ENCODE data around the gene SRPRB. TPM values are rescaled to one million over a fixed set of nuclear protein-coding genes. Genes with fewer than 3 reads are reported as not detected.

Gene SRPRB
- total RNA-seq, 6 experiments from 2014 or later = 94.3 to 130 (median 99.4) TPM

DNA sequence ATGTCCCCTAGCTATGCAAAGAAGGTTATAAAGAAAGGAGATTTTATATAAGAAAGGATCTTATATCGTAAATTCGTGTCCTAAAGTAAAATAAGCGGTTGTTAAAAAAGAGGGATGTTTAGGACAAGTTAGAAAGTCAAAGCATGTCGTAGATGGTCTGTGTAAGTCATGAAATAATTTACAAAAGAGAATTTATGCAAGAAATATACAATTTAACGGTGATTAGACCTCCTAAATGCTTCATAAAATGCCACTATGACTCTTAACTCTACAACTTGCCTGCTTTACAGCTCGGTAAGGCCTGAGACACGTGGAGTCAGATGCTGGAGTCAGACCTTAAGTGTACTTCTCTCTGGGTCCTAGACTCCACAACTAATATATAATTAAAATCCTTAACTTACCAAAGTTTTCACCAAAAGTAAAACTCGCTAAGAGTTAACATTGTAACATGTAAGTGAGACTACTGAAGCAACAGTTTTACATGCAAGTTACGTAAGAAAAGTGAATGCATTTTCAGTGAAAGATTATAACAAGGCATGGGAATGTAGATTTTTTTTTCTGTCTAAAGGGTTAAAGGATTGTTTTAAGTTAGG is 13.3 kb upstream of the SRPRB start:
- Mint-ChIP-seq H3K27ac (no peak overlapping the region), H3K4me1 (ENCODE audit: low read depth) (peaks cover 2% of the 10 kb centered on the region), H3K27me3 (ENCODE audit: insufficient read depth) (no peaks in the 10 kb centered on the region; the same call in 1 of the 2 replicates), H3K4me3 (no peak overlapping the region), H3K36me3 (ENCODE audit: low read depth) (peaks cover 6% of the 10 kb centered on the region), H3K9me3 (peaks cover 25% of the 10 kb centered on the region)
- TF ChIP-seq, protein P1, sequence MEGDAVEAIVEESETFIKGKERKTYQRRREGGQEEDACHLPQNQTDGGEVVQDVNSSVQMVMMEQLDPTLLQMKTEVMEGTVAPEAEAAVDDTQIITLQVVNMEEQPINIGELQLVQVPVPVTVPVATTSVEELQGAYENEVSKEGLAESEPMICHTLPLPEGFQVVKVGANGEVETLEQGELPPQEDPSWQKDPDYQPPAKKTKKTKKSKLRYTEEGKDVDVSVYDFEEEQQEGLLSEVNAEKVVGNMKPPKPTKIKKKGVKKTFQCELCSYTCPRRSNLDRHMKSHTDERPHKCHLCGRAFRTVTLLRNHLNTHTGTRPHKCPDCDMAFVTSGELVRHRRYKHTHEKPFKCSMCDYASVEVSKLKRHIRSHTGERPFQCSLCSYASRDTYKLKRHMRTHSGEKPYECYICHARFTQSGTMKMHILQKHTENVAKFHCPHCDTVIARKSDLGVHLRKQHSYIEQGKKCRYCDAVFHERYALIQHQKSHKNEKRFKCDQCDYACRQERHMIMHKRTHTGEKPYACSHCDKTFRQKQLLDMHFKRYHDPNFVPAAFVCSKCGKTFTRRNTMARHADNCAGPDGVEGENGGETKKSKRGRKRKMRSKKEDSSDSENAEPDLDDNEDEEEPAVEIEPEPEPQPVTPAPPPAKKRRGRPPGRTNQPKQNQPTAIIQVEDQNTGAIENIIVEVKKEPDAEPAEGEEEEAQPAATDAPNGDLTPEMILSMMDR (IDR thresholded peaks at IDR 0.05) = no peak
- DNase-seq = no peak

DNA sequence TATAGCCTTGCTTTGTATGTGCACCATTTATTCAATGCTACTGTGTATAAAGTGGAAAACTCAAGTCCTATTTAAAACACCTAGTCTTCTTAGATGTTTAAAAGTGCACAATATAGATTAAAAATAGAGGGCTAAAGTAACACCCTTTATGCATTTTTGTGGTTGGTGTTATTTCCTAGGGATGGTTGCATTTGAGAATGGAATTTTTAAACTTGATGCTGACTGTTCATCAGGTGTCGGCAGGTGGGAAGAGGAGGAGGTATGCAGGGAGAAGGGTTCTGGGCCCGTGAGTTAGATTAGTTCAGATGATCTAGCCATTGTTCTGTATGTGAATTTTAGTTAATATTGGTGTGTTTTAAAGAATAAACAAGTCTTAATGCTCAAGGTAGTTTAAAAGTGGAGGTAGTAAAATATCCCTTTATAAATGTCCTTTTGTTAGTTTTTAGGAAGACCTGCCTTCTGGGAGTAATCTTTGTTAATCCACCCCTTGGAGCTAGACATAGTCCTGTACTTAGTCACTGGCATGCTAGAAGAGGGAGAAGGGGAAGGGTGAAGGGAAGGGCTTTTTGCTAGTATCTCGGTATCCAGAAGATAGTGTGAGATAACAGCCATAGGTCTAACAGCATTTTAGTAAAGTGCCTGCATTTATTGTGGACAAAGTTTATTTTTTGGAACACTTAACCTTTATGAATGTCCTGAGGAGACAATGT is 8.1 kb upstream of the SRPRB start:
- TF ChIP-seq, protein P1 (IDR thresholded peaks at IDR 0.05) = no peak
- peaks cover 7% of the 10 kb centered on the region; the same call in 1 of the 2 replicates for H3K27me3 Mint-ChIP-seq (ENCODE audit: insufficient read depth)

DNA sequence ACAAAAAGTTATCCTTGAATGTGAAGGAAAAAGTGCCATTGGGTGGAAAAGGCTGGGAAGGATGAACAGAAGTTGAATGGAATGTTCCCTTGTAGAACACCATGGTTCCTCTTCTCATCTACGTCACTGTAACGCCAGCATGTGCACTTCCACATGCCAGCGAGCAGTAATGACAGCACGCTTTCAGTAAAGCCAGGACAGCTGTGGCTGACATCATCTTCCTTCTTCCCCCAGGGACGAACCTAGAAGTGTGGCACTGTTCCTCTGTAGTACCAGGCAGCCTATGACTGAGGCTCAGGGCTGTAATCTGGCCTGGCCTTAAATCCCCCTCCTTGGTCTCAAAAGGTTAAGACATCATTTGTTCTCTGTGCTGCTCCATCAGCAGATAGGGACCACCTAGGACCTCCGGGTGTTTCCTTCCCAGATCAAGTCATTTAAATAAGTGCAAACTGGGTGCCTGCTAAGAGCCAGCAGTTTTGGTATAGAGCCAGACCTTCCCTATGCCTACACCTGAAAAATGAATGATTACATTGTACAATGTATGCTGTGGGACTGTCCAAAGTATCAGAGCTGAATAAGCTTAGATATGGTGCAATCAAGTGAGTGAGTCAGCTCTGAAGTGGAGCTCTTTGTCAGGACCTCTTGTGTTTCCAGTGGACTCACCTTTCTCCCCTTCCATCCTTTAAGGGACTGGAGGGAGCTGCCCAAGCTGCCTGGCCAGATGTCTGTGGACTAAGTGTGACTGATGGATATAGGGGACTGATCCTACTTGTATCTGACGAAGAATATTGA is 5.6 kb upstream of the SRPRB start:
- Mint-ChIP-seq H3K27me3 (ENCODE audit: insufficient read depth) (peaks cover 7% of the 10 kb centered on the region; the same call in 1 of the 2 replicates), H3K36me3 (ENCODE audit: low read depth) (no peaks in the 10 kb centered on the region), H3K9me3 (0 out of 2 replicates have a peak, but pooled peaks cover 5% of the 10 kb centered on the region), H3K27ac (no peak overlapping the region), H3K4me1 (ENCODE audit: low read depth) (peaks cover 18% of the 10 kb centered on the region), H3K4me3 (no peak overlapping the region)
- TF ChIP-seq, protein P1 (IDR thresholded peaks at IDR 0.05) = no peak
- DNase-seq = no peak

More for the DNA sequence above, 8.1 kb upstream of the SRPRB start:
- DNase-seq = peak; percentile 24
- no peak overlapping the region for H3K4me3 Mint-ChIP-seq
- no peak overlapping the region for H3K27ac Mint-ChIP-seq
- H3K9me3 Mint-ChIP-seq = peaks cover 12% of the 10 kb centered on the region
- peaks cover 17% of the 10 kb centered on the region for H3K4me1 Mint-ChIP-seq (ENCODE audit: low read depth)
- H3K36me3 Mint-ChIP-seq (ENCODE audit: low read depth) = peaks cover 5% of the 10 kb centered on the region

DNA sequence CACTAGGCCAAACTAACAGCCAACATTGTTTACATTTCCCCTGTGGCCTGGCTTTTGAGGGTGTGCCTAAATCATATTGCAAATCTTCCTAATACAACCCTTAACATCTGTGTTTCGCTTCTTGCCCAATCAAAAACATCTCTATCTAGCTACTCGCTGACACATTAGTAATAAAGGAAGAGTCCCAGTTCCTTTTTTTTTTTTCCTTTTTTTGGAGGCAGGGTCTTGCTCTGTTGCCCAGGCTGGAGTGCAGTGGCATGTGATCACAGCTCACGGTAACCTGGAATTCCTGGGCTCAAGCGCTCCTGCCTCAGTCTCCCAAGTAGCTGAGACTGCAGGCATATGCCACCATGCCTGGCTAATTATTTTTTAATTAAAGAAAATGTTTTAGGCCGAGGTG is 2.1 kb upstream of the SRPRB start:
- Mint-ChIP-seq H3K9me3 (no peaks in the 10 kb centered on the region), H3K27me3 (ENCODE audit: insufficient read depth) (peaks cover 7% of the 10 kb centered on the region; the same call in 1 of the 2 replicates)

DNA sequence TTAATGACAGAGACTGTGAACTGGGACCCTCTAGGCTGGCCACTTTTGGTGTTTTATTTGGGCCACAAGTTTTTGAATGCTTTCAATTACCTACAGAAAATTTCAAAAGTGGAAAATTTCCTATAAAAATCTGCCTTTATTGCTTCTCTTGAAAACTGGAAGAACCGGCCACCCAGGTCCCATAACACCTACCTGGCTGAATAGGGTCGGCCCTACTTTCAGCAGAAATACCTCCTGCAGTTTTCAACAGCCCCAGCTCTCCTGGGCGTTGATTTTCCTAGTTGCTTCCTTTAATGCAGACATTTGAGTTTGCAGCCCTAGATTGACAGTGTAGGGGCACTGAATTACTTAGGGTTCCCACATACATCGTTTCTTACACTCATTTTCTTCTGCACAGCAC is 719 bp upstream of the SRPRB start:
- no peaks in the 10 kb centered on the region for H3K9me3 Mint-ChIP-seq
- no peak overlapping the region; the same call in 1 of the 2 replicates for H3K27ac Mint-ChIP-seq
- no peak for DNase-seq
- TF ChIP-seq, protein P1 (IDR thresholded peaks at IDR 0.05) = no peak
- H3K27me3 Mint-ChIP-seq (ENCODE audit: insufficient read depth) = peaks cover 7% of the 10 kb centered on the region; the same call in 1 of the 2 replicates
- peaks cover 29% of the 10 kb centered on the region for H3K4me1 Mint-ChIP-seq (ENCODE audit: low read depth)
- H3K36me3 Mint-ChIP-seq (ENCODE audit: low read depth) = peaks cover 6% of the 10 kb centered on the region; the same call in 1 of the 2 replicates
- H3K4me3 Mint-ChIP-seq = peak overlapping the region; percentile 98

More for the DNA sequence above, 2.1 kb upstream of the SRPRB start:
- peaks cover 31% of the 10 kb centered on the region for H3K4me1 Mint-ChIP-seq (ENCODE audit: low read depth)
- no peak overlapping the region for H3K27ac Mint-ChIP-seq
- TF ChIP-seq, protein P1 (IDR thresholded peaks at IDR 0.05) = no peak
- no peak overlapping the region for H3K4me3 Mint-ChIP-seq
- peaks cover 6% of the 10 kb centered on the region; the same call in 1 of the 2 replicates for H3K36me3 Mint-ChIP-seq (ENCODE audit: low read depth)
- no peak for DNase-seq

Data from HFFc6 (cell line).